K562 (cell line): Measurements from ENCODE around the gene LRRC47. TPM values are rescaled to one million over a fixed set of nuclear protein-coding genes. Genes with fewer than 3 reads are reported as not detected.

ENCODE experiments used
- CBFA2T2 ChIP-seq: fragments of 450-650 bp; conservative IDR thresholded peaks from 2 replicates; pipeline ENCODE4 v1.6.1; 2017; ENCODE audit warnings: mild to moderate bottlenecking
- CBFA2T3 ChIP-seq: fragments of 450-650 bp; IDR thresholded peaks from 2 replicates; pipeline ENCODE4 v1.6.1; 2017
- CBX2 ChIP-seq: fragments of 200-600 bp; sonication (generic); IDR thresholded peaks from one replicate; pipeline ENCODE4 v1.6.1; 2012; ENCODE audit warnings: mild to moderate bottlenecking, low read length, inconsistent platforms; ENCODE audit not compliant: insufficient read depth, poor library complexity, severe bottlenecking
- DMBX1 ChIP-seq: fragments of 250-450 bp; sonication (Bioruptor Pico); IDR thresholded peaks from 2 replicates; pipeline ENCODE4 v1.8.0; 2022; ENCODE audit warnings: inconsistent platforms, mild to moderate bottlenecking, moderate library complexity, borderline replicate concordance
- EGR1 ChIP-seq: fragments of 450-650 bp; conservative IDR thresholded peaks from 2 replicates; pipeline ENCODE4 v1.6.1; 2017; ENCODE audit warnings: mild to moderate bottlenecking
- EP300 ChIP-seq: IDR thresholded peaks from 2 replicates; pipeline ENCODE4 v1.6.1; 2012; ENCODE audit warnings: low read length, improper control_type of control experiment
- HMBOX1 ChIP-seq: sonication (generic); IDR thresholded peaks from 2 replicates; pipeline ENCODE4 v1.6.1; 2016
- LARP7 ChIP-seq: fragments of 450-650 bp; IDR thresholded peaks from 2 replicates; pipeline ENCODE4 v1.6.1; 2016
- MCM7 ChIP-seq, 2 experiments: fragments of 450-650 bp; IDR thresholded peaks; 2 replicates each; pipeline ENCODE4 v1.6.1; 2016 to 2018
- NFE2 ChIP-seq: IDR thresholded peaks from 2 replicates; pipeline ENCODE4 v1.6.1; 2014; ENCODE audit warnings: antibody characterized with exemption, low read depth
- NR4A1 ChIP-seq, 2 experiments: fragments of 250-450 bp in 1 of 2; fragments of 450-650 bp in 1 of 2; sonication (Bioruptor Pico) in 1 of 2; IDR thresholded peaks; 2 replicates each; pipeline versions ENCODE4 v1.4.0 to v1.6.1; 2016 to 2020; ENCODE audit warnings: mild to moderate bottlenecking in 2 of 2, missing compliant biosample characterization in 1 of 2, missing genetic modification characterization in 1 of 2, moderate library complexity in 1 of 2
- RBM22 ChIP-seq: fragments of 200-400 bp; formaldehyde crosslinking; IDR thresholded peaks from 2 replicates; pipeline ENCODE4 v1.6.1; 2018; ENCODE audit warnings: low read length, low read depth; ENCODE audit not compliant: poor library complexity, severe bottlenecking
- RFX7 ChIP-seq: fragments of 250-450 bp; sonication (Bioruptor Pico); IDR thresholded peaks from 2 replicates; pipeline ENCODE4 v1.5.1; 2021; ENCODE audit warnings: mild to moderate bottlenecking
- STAT5A ChIP-seq: IDR thresholded peaks from 2 replicates; pipeline ENCODE4 v1.6.1; 2012; ENCODE audit warnings: low read length, inconsistent platforms, borderline replicate concordance
- SUPT5H ChIP-seq: fragments of 450-650 bp; IDR thresholded peaks from 2 replicates; pipeline ENCODE4 v1.6.1; 2016
- TRIM28 ChIP-seq: fragments of 450-650 bp; IDR thresholded peaks from 2 replicates; pipeline ENCODE4 v1.6.1; 2017
- UBTF ChIP-seq, 2 experiments: IDR thresholded peaks; 2 replicates each; pipeline ENCODE4 v1.6.1; 2012; ENCODE audit warnings: improper control_type of control experiment in 2 of 2, low read depth in 2 of 2, low read length in 2 of 2, borderline replicate concordance in 1 of 2
- ZBTB12 ChIP-seq: fragments of 250-450 bp; sonication (Bioruptor Pico); IDR thresholded peaks from 2 replicates; pipeline ENCODE4 v1.4.0; 2020
- ZBTB8A ChIP-seq: fragments of 450-650 bp; IDR thresholded peaks from 2 replicates; pipeline ENCODE4 v1.6.1; 2018; ENCODE audit warnings: mild to moderate bottlenecking, moderate library complexity; ENCODE audit not compliant: partially characterized antibody
- ZNF274 ChIP-seq: IDR thresholded peaks from 2 replicates; pipeline ENCODE4 v1.6.1; 2011; ENCODE audit warnings: low read depth, mild to moderate bottlenecking, low read length, moderate library complexity, borderline replicate concordance
- ZNF41 ChIP-seq: fragments of 250-450 bp; sonication (Bioruptor Pico); conservative IDR thresholded peaks from 2 replicates; pipeline ENCODE4 v1.4.0; 2020; ENCODE audit warnings: mild to moderate bottlenecking
- ZNF644 ChIP-seq: fragments of 200-800 bp; sonication (Bioruptor generic); IDR thresholded peaks from 2 replicates; pipeline ENCODE4 v1.6.1; 2016; ENCODE audit warnings: low read depth, missing genetic modification characterization, missing compliant biosample characterization
- polyA plus RNA-seq, 8 experiments: library from polyadenylated mRNA; depleted of rRNA in 4 of 8; stranded (reverse) in 5 of 8; unstranded in 3 of 8; fragments of >200 nt; fragmentation: Nextera tagmentation in 2 of 8; fragmentation: Illumina TruSeq in 1 of 8; extraction: Ambion mirVana in 2 of 8; extraction: Trizol in 1 of 8; gene quantifications; 2 replicates each; pipeline versions ENCODE4 v1.2.1 to v1.2.3, GENCODE V29; 2011 to 2014; ENCODE audit warnings: inconsistent platforms in 1 of 8, missing spikeins in 1 of 8
- total RNA-seq, 7 experiments: library from RNA; depleted of rRNA in 6 of 7; stranded (reverse); fragments of >200 nt in 6 of 7; fragmentation: Illumina TruSeq in 2 of 7; extraction: Trizol in 2 of 7; gene quantifications; 2 replicates each; pipeline versions ENCODE4 v1.2.1 to v1.2.3, GENCODE V29; 2011 to 2021; ENCODE audit warnings: low replicate concordance in 1 of 7
- TF ChIP-seq, protein P1 (sequence below): IDR thresholded peaks from 2 replicates; pipeline ENCODE4 v1.6.1; 2014; ENCODE audit warnings: antibody characterized with exemption

Gene LRRC47
- total and polyA plus RNA-seq, 9 of the 15 experiments (the other 6 are each of a cell fraction or from before 2014, with no cell fraction given) = 4.6 to 68.0 (median 35.9) TPM

DNA sequence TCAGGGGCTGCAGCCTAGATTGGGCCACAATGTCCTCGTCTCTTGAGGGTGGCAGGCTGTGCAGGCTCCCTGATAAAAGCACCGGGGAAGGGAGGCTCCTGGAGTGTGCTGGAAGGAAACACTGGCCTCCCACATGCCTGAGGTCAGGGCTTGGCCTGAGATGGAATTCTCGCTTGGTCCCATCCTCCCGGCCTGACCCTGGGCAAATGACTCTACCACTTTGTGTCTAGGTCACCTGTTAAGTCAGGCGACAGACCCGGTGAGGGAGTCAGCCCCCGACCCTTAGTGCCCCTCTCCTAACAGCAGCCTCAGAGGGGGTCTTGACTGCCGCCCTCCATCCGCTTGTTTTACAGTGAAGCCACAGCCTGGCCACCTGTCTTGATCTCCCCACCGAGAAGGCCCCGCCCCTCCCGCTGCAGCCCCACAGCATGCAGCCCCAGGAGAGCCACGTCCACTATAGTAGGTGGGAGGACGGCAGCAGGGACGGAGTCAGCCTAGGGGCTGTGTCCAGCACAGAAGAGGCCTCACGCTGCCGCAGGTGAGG lies 21.3 kb downstream of the LRRC47 start (continued):
- no peak for TF ChIP-seq HMBOX1
- peak; percentile 44; the same call in 1 of the 2 replicates for TF ChIP-seq DMBX1 (CRISPR knock-in tag)
- no peak for TF ChIP-seq ZBTB8A
- 0 out of 2 replicates have a peak, but pooled peaks have one; percentile 17 for TF ChIP-seq NFE2
- TF ChIP-seq, protein P1, sequence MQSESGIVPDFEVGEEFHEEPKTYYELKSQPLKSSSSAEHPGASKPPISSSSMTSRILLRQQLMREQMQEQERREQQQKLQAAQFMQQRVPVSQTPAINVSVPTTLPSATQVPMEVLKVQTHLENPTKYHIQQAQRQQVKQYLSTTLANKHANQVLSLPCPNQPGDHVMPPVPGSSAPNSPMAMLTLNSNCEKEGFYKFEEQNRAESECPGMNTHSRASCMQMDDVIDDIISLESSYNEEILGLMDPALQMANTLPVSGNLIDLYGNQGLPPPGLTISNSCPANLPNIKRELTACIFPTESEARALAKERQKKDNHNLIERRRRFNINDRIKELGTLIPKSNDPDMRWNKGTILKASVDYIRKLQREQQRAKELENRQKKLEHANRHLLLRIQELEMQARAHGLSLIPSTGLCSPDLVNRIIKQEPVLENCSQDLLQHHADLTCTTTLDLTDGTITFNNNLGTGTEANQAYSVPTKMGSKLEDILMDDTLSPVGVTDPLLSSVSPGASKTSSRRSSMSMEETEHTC = no peak
- TF ChIP-seq RBM22 = no peak
- TF ChIP-seq LARP7 = peak; percentile 22; the same call in 1 of the 2 replicates
- TF ChIP-seq ZBTB12 (CRISPR knock-in tag) = no peak
- no peak for TF ChIP-seq TRIM28
- TF ChIP-seq ZNF644 (tag) = peak; percentile 63; the same call in 1 of the 2 replicates
- TF ChIP-seq EP300 = peak; percentile 93
- TF ChIP-seq EGR1 = peak; percentile 57
- no peak for TF ChIP-seq SUPT5H
- peak; percentile 83; the same call in 1 of the 2 replicates for TF ChIP-seq NR4A1 (CRISPR knock-in tag; IDR thresholded peaks at IDR 0.05)
- no peak for TF ChIP-seq NR4A1 (tag; IDR thresholded peaks at IDR 0.05)
- peak in 1 of 2 experiments; percentile 90; a peak in 1 of 4 replicates for TF ChIP-seq UBTF (IDR thresholded peaks at IDR 0.05; ENCODE audit: borderline replicate concordance in 1 of 2, low read depth in 2 of 2, low read length in 2 of 2)
- no peak for TF ChIP-seq MCM7 (IDR thresholded peaks at IDR 0.05)
- TF ChIP-seq CBFA2T3 = peak; percentile 98
- no peak for TF ChIP-seq ZNF41 (CRISPR knock-in tag)
- TF ChIP-seq STAT5A = peak; percentile 78; the same call in 1 of the 2 replicates
- TF ChIP-seq ZNF274 = no peak
- peak; percentile 97 for TF ChIP-seq CBFA2T2
- TF ChIP-seq CBX2 = no peak
- no peak for TF ChIP-seq RFX7 (CRISPR knock-in tag)
